Kidney capillary endothelial cell (primary cell): ENCODE data around the gene IGSF21.
"Not testable (repeated sequence)": the region's sequence is repeated elsewhere in the genome, so short reads cannot be mapped to it uniquely, and the experiment has no call there.

Experiments used
- DNase-seq: peaks from one replicate; pipeline ENCODE4 v3.0.0-alpha.2; 2018; ENCODE audit warnings: low spot score

IGSF21 gene

DNA sequence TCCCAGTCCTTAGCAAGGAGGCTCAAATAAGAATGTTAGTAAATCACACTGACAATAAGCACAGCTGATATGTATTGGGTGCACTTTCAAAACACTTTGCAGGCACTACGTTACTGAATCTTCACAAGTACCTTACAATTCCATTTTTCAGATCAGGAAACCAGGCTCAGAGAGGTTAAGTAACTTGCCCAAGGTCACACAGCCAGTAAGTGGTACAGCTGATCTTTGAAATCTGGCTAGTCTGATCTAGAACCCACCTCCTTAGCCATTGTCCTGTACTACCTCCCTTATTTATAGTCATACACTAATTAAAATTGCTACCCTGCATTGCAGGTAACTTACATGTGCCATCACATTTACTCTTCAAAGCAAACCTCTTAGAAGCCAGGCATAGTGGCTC lies 251.0 kb downstream of the IGSF21 start:
- no peak for DNase-seq

DNA sequence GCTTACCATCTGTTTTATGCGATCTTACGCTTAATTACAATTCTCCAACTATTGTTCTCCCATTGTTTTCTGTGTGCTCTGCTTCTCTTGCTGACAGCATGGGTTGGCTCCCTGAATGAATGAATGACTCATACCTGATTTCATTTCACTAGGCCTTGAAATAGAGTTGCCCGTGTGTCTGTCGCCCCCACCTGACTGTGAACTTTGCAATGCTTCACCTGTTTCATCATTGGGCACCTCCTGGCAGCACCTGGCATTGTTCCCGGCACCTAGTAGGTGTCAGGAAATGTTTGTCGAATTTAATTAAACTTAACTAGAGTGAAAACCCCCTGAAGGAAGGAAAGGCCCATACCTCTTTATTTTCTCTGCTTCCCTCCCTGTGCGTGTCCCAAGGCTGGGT lies 252.7 kb downstream of the IGSF21 start:
- no peak for DNase-seq

DNA sequence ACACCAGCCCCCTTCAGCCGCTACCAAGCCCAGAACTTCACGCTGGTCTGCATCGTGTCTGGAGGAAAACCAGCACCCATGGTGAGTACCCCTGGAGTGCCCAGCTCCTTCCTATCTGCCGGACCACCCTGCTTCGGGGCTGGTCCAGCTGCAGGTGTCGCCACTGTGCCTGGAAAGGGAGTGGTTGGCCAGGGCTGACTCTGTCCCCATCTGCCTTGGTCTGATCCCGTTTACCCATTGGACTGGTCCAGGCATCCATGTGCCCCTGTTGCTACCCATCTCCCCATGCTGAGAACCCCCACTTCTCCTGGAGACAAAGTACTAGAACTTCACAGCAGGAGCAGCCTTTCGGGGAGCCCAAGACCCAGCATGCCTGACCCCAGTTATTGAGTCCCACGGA lies 254.6 kb downstream of the IGSF21 start:
- DNase-seq, result no peak

DNA sequence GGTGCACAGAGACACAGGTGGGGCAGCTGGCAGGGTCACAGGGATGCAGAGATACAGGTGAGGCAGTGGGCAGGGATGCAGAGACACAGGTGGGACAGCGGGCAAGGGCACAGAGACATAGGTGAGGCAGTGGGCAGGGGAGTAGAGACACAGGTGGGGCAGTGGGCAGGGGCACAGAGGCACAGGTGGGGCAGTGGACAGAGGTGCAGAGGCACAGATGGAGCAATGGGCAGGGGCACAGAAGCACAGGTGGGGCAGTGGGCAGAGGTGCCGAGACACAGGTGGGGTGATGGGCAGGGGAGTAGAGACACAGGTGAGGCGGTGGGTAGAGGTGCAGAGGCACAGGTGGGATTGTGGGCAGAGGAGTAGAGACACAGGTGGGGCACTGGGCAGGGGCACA lies 255.8 kb downstream of the IGSF21 start:
- no peak for DNase-seq

DNA sequence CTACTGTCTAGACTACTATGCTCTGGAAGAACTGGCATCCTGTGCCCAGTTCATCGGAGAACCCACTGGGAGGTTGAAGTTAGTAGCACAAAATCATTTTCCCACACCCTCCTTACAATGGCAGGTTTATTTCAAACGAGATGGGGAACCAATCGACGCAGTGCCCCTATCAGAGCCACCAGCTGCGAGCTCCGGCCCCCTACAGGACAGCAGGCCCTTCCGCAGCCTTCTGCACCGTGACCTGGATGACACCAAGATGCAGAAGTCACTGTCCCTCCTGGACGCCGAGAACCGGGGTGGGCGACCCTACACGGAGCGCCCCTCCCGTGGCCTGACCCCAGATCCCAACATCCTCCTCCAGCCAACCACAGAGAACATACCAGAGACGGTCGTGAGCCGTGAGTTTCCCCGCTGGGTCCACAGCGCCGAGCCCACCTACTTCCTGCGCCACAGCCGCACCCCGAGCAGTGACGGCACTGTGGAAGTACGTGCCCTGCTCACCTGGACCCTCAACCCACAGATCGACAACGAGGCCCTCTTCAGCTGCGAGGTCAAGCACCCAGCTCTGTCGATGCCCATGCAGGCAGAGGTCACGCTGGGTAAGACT lies 257.6 kb downstream of the IGSF21 start:
- no peak for DNase-seq

DNA sequence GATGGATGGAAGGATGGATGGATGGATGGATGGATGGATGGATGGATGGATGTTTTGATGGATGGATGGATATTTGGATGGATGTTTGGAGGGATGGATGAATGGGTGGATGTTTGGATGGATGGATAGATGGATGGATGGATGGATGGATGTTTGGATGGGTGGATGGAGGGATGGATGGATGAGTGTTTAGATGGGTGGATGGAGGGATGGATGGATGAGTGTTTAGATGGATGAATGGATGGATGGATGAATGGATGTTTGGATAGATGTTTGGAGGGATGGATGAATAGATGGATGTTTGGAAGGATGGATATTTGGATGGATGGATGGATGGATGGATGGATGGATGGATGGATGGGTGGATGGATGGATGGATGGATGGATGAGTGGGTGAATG lies 264.9 kb downstream of the IGSF21 start:
- DNase-seq, result not testable (repeated sequence)

DNA sequence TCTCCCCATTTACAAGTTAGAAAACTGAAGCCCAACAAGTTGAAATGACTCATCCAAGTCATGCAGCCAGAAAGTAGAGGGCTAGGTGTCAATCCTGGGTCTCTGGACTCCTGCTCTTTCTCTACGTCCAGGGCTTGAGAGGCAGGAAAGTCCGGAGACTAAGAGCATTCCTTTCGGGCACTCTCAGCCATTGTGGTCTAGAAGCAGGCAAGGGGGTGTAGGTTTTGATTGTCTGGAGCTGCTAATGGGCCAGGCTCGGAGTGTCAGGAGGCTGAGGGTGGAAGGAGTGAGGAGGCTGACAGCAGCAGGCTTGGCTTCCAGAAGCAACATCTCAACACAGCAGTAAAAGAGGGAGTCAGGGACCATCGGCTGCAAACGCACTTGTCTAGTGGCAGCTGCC lies 265.6 kb downstream of the IGSF21 start:
- DNase-seq, result no peak

DNA sequence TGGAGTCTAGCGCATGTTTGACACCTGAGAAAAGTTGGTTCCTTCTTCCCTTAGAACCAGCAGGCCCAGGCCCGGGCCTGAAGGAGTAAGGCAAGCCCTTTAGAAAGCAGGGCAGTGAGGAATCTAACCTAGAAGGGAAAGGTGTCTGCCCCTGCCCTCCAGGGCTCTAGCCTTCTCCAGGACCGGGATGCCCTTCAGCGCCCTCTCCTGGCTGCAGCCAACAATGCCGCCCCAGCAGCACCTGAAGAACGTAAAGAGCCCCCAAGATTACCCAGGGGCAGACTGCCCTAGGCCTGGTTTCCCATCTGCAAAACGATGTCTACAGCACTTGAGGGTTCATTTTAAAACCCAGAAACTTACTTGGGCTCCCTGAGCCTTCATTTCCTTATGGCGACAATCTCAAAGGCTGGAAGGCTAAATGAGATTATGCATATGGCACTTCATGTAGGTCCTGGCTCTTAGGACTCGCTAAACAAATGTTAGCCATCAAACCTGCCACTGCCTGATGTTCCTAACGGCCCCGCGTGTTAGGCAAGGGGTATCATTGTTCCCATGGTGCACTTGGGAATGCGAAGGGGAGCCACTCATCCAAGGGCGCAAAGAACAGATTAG lies 266.4 kb downstream of the IGSF21 start:
- no peak for DNase-seq

DNA sequence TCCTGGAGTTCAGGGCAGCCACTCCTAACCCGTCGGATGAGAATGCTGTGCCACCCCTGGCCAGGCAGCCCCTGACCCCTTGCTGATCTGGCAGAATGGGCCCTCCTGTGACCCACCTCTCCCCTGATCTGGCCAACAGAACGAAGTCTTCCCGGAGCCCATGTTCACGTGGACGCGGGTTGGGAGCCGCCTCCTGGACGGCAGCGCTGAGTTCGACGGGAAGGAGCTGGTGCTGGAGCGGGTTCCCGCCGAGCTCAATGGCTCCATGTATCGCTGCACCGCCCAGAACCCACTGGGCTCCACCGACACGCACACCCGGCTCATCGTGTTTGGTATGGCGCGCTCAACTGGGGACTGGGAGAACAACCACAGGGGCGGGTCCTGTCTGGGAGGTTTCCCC lies 269.1 kb downstream of the IGSF21 start:
- no peak for DNase-seq

DNA sequence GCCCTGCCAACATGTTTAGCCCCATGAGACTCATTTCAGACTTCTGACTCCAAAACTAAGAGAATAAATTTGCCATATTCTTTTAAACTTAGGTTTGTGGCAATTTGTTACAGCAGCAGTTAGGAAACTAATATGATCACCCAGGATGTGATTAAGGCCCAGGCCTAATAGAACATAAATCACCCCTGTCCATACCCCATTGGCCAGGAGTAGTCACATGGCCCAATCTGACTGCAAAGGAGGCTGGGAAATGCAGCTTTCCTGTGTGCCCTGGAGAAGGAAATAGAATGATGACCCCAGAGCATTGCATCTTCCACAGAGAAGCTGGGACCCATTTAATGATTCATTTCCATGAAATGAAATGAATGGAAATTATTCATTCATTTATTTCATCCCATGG lies 272.7 kb downstream of the IGSF21 start:
- DNase-seq, result no peak

DNA sequence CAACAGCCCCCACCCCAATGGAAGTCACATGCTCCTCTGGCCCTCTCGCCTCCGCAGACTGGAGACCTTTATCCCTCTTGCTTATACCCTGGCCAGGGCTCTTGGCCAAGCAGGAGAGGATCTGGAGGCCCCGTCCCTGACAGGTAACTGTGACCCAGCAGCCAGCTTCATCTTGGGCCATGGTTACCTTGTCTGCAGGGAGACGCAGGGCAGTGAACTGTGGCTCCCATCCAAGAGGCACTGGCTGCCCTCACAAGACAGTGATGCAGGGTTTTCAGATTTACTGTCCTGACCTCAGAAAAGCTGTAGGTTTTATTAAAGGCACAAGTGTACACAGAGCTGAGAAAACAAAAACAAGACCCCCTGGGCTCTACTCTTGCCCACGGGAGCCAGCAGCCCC lies 276.5 kb downstream of the IGSF21 start:
- no peak for DNase-seq

DNA sequence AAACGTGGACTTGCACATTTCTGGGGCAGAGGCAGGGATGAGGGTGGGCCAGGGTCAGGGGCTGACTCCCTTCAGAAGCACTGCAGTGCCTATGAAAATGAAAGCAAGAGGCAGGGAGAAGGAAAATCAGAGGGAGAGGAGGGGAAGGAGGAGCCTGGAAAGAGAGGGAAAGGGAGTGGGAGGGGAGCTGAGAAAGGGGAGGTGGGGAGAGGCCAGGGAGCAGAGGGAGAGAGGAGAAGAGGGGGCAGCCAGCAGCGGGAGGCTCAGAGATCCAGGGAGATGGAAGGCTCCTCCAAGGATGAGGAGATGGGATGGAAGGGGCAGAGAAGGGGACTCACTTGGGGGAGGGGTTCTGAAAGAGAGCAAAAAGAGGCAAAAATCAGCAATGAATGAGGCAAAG lies 276.9 kb downstream of the IGSF21 start:
- no peak for DNase-seq

DNA sequence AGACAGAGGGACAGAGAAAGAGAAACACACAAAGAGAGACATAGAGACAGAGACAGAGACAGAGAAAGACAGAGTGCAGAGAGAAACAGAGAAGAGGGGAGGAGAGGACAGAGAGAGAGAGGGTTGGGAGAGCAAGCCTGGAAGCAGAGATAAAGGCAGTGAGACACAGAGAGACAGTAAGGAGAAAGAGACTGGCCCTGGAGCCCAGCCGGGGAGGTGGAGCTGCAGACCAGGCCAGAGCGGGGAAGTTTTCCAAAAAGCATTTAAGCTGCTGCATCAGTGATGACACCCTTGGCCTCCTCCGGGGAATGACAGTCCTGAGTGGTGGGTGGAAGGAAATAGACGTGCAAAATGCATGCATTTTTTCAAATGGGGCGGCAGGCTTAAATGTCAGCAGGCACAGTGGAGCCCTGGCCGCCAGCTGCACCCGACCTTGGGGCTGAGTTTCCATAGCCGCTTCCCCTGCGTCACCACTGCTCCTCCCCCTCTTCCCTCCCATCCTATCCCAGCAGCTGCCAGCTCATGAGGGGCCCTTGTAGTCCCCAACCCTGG lies 277.7 kb downstream of the IGSF21 start:
- DNase-seq, result no peak

DNA sequence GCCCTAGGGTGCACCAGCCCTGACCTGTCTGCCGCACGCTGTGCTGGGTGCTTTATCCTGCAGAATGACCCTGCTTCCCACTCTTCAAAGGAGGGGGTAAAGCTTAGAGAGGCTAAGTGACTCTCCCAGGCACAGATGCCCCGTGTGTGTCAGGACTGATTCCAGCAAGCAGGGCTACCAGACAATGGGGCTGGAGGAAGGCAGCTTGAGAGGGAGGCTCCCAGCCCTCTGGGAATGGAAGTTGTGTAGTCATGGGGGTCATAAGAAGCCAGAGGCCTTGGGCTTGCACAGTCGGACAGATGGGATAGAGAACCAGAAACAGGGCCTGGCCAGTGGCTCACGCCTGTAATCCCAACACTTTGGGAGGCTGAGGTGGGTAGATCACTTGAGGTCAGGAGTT lies 279.0 kb downstream of the IGSF21 start:
- no peak for DNase-seq

DNA sequence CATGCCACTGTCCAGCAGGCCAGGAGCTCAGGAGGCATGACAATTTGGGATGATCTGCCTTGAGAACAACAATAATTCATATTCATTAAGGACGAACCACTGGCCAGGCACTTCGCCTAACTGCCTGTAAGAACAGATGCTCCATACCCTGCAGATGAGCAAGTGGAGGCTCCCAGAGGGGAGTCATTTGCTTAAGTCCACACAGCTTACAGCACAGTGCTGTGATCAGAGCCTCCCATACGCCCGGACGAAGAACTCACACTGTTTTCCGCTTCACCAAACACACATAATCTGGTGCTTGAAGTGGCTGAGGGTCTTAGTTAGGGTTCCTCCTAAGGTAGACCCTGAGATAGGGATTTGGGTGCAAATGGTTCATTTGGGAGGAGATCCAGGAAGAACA lies 279.7 kb downstream of the IGSF21 start:
- DNase-seq, result no peak

DNA sequence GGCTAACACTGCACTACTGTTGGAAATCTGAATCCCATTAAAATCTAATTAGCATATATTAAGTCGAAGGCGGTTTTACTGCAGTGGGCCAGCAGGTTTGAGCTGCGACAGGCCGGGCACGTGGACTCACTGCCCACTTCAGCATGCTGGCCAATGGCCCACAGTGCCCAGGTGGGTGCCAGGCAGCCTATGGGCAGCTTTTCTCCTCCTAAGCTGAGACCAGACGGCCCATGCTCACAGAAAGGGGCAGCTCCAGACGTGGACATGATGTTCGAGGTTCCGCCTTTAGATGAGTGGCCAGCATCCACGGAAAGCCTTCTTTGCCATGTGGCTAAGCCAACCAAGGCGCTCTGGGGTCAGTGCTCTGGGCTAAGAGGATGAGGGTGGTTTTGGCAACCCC lies 283.4 kb downstream of the IGSF21 start:
- no peak for DNase-seq

DNA sequence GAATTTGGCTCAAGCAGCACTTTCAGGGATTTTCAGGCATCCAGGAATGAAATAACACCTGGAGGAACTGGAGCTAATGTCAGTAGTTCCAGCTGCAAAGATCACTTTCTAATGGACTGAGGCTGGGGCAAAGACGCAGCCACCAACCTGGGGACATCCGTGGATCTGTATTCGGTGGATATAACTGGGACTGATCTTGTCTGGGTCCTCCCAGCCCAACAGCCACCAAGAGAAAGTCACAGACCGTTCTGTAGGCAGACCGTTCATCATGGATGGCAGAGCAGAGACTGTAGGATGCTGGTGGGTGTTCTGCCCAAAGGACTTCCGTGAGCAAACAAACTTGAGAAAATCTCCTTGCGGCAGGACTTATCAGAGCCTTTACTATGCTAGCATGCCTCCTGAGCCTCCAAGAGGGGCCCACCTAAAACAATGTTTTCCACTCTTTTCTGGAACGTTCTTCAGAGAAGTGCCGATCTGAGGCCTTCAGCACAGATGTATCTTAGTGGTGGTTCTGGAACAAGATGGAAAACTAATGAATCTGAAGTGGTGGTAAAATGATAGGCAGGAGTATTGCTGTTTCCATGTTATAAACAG lies 287.1 kb downstream of the IGSF21 start:
- DNase-seq, result no peak

DNA sequence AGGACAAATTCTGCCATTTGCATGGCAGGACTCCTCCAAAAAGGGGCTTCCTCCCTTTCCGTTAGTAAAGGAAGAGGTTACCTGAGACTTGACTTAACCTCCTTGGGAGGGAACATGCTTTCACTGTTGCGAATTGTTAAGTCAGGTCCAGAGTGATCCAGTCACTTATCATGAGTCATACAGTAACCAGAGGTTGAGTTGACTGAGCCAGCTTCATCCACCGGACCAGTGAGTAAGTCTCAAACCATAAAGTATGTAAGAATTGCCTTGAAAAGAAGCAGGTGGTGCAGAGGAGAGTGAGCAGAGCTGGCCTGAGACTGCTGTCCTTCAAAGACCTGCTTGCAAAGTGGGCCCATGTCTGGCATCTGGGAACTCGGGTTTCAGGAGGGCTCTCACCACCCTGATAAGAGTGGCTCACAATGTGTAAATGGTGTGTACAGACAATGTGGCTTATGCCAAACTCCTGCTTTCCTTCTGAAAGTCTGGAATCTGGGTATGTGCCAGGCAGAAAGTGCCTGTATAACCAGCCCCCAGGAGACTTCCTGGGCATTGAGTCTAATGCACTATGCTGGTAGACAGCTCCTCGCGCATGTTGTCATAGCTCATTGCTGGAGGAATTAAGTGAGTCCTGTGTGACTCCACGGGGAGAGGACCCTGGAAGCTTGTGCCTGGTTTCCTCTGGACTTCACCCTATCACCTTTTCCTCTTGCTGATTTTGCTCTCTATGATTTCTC lies 288.8 kb downstream of the IGSF21 start:
- no peak for DNase-seq

DNA sequence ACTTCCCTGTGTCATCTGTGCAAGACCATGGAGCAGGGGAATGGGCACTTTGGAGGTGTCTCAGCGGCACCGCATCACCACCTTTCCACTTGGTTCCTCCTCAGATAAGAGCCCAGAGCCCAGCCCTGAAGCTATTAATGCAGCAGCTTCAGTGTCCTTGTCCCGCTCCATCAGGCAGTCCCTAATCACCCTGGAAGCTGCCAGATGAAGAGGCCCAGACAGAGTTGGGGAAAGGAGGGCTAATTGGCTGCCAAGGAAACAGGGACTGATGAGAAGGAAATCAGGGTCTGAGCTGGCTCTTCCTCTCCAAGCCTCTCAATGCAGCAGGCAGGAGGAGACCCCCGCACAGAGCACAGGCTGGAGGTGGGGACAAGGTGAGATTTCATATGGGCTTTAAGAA lies 290.0 kb downstream of the IGSF21 start:
- DNase-seq, result no peak

DNA sequence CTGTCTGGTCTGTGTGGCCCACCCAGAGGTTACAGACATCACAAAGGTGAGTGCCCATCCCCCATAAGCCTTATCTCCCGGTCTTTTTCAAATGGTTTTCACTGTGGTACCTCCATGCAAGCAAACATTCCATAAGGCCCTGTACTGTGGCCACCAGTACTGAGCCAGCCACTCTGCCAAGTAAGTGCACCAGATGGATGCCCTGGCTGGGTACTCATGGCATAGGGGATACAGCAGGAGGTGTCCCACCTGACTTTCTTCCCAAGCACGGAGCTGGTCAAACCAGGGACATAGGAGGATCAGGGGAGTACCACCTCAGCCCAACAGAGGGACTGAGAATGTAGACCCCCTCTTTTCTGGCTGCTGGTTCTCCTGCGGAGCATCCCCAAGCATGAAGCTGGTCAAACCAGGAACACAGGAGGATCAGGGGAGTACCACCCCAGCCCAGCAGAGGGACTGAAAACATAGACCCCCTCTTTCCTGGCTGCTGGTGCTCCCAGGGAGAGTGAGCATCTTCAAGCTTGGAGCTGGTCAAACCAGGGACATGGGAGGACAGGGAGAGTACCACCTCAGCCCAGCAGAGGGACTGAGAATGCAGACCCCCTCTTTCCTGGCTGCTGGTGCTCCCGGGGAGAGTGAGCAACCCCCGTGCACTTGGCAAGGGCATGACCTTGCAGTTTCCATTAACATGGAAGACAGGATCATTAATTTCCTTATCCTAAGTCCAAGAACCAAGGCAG lies 291.4 kb downstream of the IGSF21 start:
- no peak for DNase-seq

DNA sequence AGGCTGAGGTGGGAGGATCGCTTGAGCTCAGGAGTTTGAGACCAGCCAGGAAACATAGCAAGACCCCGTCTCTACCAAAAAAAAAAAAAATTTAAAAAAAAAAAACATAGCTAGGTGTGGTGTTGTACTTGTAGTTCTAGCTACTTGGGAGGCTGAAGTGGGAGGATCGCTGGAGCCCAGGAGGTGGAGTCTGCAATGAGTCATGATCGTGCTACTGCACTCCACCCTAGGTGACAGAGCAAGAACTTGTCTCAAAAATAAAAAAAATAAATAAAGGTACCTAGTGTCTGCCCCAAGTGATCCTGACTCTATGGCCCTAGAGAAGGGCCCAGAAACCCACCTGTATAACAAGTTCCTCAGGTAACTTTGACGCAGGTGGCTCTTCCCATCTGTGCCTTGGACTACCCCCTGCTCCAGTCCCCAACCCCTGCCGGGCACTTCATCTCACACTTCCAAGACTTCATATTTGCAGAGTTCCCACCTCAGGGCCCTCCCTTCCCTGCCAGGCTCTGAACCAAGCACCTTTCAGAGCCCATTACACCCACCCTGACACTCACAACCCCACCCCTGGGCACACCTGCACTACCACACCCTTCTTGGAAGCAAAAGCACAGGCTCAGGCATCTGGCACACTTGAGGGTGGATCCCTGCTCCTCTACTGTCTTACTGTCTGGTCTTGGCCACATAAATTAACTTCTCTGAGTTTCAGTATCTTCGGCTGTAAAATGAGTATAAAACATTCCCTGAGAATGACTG lies 292.9 kb downstream of the IGSF21 start:
- DNase-seq, result no peak

DNA sequence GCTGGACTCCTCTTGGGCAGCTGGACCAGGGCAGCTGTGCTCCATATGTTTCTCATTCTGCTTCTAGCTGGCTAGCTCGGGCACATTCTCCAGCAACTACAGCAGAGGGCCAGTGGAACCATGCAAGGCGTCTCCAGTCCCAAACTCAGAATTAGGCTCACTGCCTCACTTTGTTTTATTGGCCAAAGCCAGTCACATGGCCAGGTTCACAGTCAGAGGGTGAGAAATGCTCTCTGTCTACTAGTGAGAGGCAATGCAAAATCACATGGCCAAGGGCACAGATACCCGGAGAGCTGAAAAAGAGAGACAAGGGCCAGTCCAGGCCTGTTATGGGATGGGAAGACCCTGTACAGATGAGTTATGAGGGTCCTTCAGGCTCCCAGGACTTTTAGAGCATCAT lies 294.3 kb downstream of the IGSF21 start:
- no peak for DNase-seq
